K562 (cell line): Measurements from ENCODE around the gene SNTG2. TPM values are rescaled to one million over a fixed set of nuclear protein-coding genes. Genes with fewer than 3 reads are reported as not detected.

ENCODE experiments used
- ATAC-seq: fragments of 200-7000 bp; cut with Tn5 transposase; 3 replicates; pipeline ENCODE4 v1.9.1; 2020; ENCODE audit warnings: moderate library complexity
- BruUV-seq: library from RNA; stranded (reverse); fragments of 400-500 nt; replicated peaks from 2 replicates; lab custom pipeline; 2021; lab: Mats Ljungman, UMichigan
- CTCF ChIA-PET: fragments of 300-600 bp; formaldehyde crosslinking; extraction: SDS; loops from one replicate; lab custom pipeline; 2021; ENCODE audit warnings: low intra/inter-chr PET ratio; lab: Yijun Ruan, JAX
- POLR2A ChIA-PET: fragments of 300-600, 350-650 bp; sonication (Branson Sonifier 250); formaldehyde crosslinking; extraction: SDS; loops from one replicate; lab custom pipeline; 2021; ENCODE audit warnings: antibody characterized with exemption, inconsistent platforms; lab: Yijun Ruan, JAX
- DNase-seq, 4 experiments: peaks; one replicate each; pipeline versions ENCODE4 v3.0.0 to v3.0.0-alpha.2; 2011 to 2018; ENCODE audit warnings: low spot score in 3 of 4, mixed read lengths in 3 of 4; ENCODE audit errors: extremely low read depth in 1 of 4
- FAIRE-seq: peaks from 2 replicates; lab custom pipeline; 2011; peaks lifted over from hg19 to GRCh38; lab: Jason Lieb, UNC
- H2AFZ ChIP-seq: 2 replicates; pipeline ENCODE4 v1.6.0; 2011; ENCODE audit warnings: low read depth, low read length, control low read depth, inconsistent platforms
- H3K27ac ChIP-seq: fragments of 200-600 bp; 3 replicates; pipeline ENCODE4 v1.8.0; 2011; ENCODE audit warnings: low read depth, mild to moderate bottlenecking, control low read depth, inconsistent platforms, low read length, moderate library complexity, mixed read lengths; ENCODE audit errors: extremely low read depth
- H3K27me3 ChIP-seq, 2 experiments: fragments of 300-600 bp in 1 of 2; 2 replicates in 1 of 2; 3 replicates in 1 of 2; pipeline versions ENCODE4 v1.6.0 to v1.8.0; 2011; ENCODE audit warnings: inconsistent platforms in 2 of 2, low read length in 2 of 2, mild to moderate bottlenecking in 1 of 2, mixed read lengths in 1 of 2, moderate library complexity in 1 of 2; ENCODE audit not compliant: control insufficient read depth in 2 of 2, insufficient read depth in 2 of 2
- H3K36me3 ChIP-seq: fragments of 300-600 bp; 3 replicates; pipeline ENCODE4 v1.8.0; 2011; ENCODE audit warnings: mild to moderate bottlenecking, low read length, inconsistent platforms; ENCODE audit not compliant: control insufficient read depth, insufficient read depth
- H3K4me1 ChIP-seq, 2 experiments: fragments of 200-600 bp in 1 of 2; replicated peaks in 1 of 2; 2 replicates in 1 of 2; 3 replicates in 1 of 2; pipeline versions ENCODE4 v1.5.1 to v1.8.0; 2011; ENCODE audit warnings: inconsistent platforms in 2 of 2, low read length in 2 of 2, mild to moderate bottlenecking in 1 of 2, mixed read lengths in 1 of 2, moderate library complexity in 1 of 2; ENCODE audit not compliant: control insufficient read depth in 2 of 2, insufficient read depth in 2 of 2
- H3K4me2 ChIP-seq: 2 replicates; pipeline ENCODE4 v1.6.1; 2011; ENCODE audit warnings: low read length, control low read depth, inconsistent platforms, mixed read lengths; ENCODE audit not compliant: insufficient read depth
- H3K4me3 ChIP-seq: fragments of 200-600 bp; sonication (generic), shearing (Covaris generic); 2 replicates; pipeline ENCODE4 v1.5.1; 2016; ENCODE audit warnings: control low read depth, inconsistent platforms
- H3K79me2 ChIP-seq: fragments of 200-600 bp; 3 replicates; pipeline ENCODE4 v1.8.0; 2011; ENCODE audit warnings: low read length, inconsistent platforms; ENCODE audit not compliant: control insufficient read depth, insufficient read depth
- H3K9ac ChIP-seq, 2 experiments: 2 replicates each; pipeline versions ENCODE4 v1.6.0 to v1.6.1; 2011; ENCODE audit warnings: low read depth in 2 of 2, low read length in 2 of 2, control low read depth in 1 of 2, inconsistent platforms in 1 of 2, mild to moderate bottlenecking in 1 of 2, mixed read lengths in 1 of 2; ENCODE audit not compliant: insufficient read depth in 1 of 2
- H3K9me1 ChIP-seq: one replicate; pipeline ENCODE4 v1.6.0; 2011; ENCODE audit warnings: inconsistent platforms, mild to moderate bottlenecking, low read length, moderate library complexity; ENCODE audit not compliant: control insufficient read depth, insufficient read depth
- H3K9me3 ChIP-seq: replicated peaks from 2 replicates; pipeline ENCODE4 v1.5.1; 2011; ENCODE audit warnings: low read depth, low read length, inconsistent platforms; ENCODE audit not compliant: control insufficient read depth, insufficient read depth
- H4K20me1 ChIP-seq: replicated peaks from 2 replicates; pipeline ENCODE4 v1.6.1; 2011; ENCODE audit warnings: low read length, inconsistent platforms, mixed read lengths; ENCODE audit not compliant: control insufficient read depth, insufficient read depth
- CGGBP1 ChIP-seq: fragments of 250-450 bp; sonication (Bioruptor Pico); IDR thresholded peaks from 2 replicates; pipeline ENCODE4 v1.9.0; 2021; ENCODE audit warnings: mild to moderate bottlenecking
- TRIM28 ChIP-seq: fragments of 450-650 bp; IDR thresholded peaks from 2 replicates; pipeline ENCODE4 v1.6.1; 2017
- WGBS: fragments of 100-300 bp; shearing (Covaris generic); methylation state at CpG from one replicate; pipeline ENCODE4 v1.1.6; 2016; ENCODE audit warnings: low coverage, mixed read lengths; ENCODE audit not compliant: insufficient coverage; ENCODE audit errors: missing lambda C conversion rate; 5-methylcytosine and 5-hydroxymethylcytosine counted together
- in situ Hi-C: fragments of 300-500 bp; cut with MboI; formaldehyde crosslinking; loops from 4 replicates; pipeline ENCODE4 v1.15.0; 2018; ENCODE audit warnings: inconsistent platforms, mixed read lengths
- intact Hi-C: fragments of 100-400 bp; cut with micrococcal nuclease; formaldehyde crosslinking; loops from 2 replicates; pipeline ENCODE4 v1.14.2; 2022
- polyA plus RNA-seq, 8 experiments: library from polyadenylated mRNA; depleted of rRNA in 4 of 8; stranded (reverse) in 5 of 8; unstranded in 3 of 8; fragments of >200 nt; fragmentation: Nextera tagmentation in 2 of 8; fragmentation: Illumina TruSeq in 1 of 8; extraction: Ambion mirVana in 2 of 8; extraction: Trizol in 1 of 8; gene quantifications; 2 replicates each; pipeline versions ENCODE4 v1.2.1 to v1.2.3, GENCODE V29; 2011 to 2014; ENCODE audit warnings: inconsistent platforms in 1 of 8, missing spikeins in 1 of 8
- total RNA-seq, 7 experiments: library from RNA; depleted of rRNA in 6 of 7; stranded (reverse); fragments of >200 nt in 6 of 7; fragmentation: Illumina TruSeq in 2 of 7; extraction: Trizol in 2 of 7; gene quantifications; 2 replicates each; pipeline versions ENCODE4 v1.2.1 to v1.2.3, GENCODE V29; 2011 to 2021; ENCODE audit warnings: low replicate concordance in 1 of 7
- TF ChIP-seq, protein P1 (sequence below), 3 experiments: IDR thresholded peaks in 2 of 3; conservative IDR thresholded peaks in 1 of 3; 2 replicates each; pipeline ENCODE4 v1.5.1; 2011 to 2012; ENCODE audit warnings: low read length in 3 of 3, mild to moderate bottlenecking in 3 of 3, control low read depth in 2 of 3, improper control_type of control experiment in 1 of 3, inconsistent platforms in 1 of 3, low read depth in 1 of 3, mixed read lengths in 1 of 3, moderate library complexity in 1 of 3; ENCODE audit not compliant: insufficient read depth in 2 of 3

The SNTG2 gene
- total and polyA plus RNA-seq, 9 of the 15 experiments (the other 6 are each of a cell fraction or from before 2014, with no cell fraction given), result not detected

GRCh38 chr2:1236606-1237005, 286.0 kb downstream of the SNTG2 start:
- H3K9me3 ChIP-seq, result no peaks in the 10 kb centered on the region
- H3K27me3 ChIP-seq, result peaks cover 0 to 33% of the 10 kb centered on the region in 2 experiments; a peak in 3 of 5 replicates
- CTCF ChIA-PET, result no interaction called here
- H3K9ac ChIP-seq, result no peak overlapping the region
- no peaks in the 10 kb centered on the region for H3K79me2 ChIP-seq
- ATAC-seq (no peak), DNase-seq (no peak), FAIRE-seq (no peak)
- no peaks in the 10 kb centered on the region for H3K4me1 ChIP-seq
- POLR2A ChIA-PET, result no interaction called here
- no peaks in the 10 kb centered on the region for H3K36me3 ChIP-seq
- BruUV-seq, result no TSS peak
- no peak overlapping the region for H2AFZ ChIP-seq
- 0% methylated on average over 1 of the region's 1 CpG for WGBS
- no peaks in the 10 kb centered on the region for H3K9me1 ChIP-seq
- H3K4me2 ChIP-seq, result no peak overlapping the region
- in situ Hi-C loops, result no loop called here
- TF ChIP-seq TRIM28 (no peak), CGGBP1 (CRISPR knock-in tag) (no peak)
- TF ChIP-seq, protein P1, sequence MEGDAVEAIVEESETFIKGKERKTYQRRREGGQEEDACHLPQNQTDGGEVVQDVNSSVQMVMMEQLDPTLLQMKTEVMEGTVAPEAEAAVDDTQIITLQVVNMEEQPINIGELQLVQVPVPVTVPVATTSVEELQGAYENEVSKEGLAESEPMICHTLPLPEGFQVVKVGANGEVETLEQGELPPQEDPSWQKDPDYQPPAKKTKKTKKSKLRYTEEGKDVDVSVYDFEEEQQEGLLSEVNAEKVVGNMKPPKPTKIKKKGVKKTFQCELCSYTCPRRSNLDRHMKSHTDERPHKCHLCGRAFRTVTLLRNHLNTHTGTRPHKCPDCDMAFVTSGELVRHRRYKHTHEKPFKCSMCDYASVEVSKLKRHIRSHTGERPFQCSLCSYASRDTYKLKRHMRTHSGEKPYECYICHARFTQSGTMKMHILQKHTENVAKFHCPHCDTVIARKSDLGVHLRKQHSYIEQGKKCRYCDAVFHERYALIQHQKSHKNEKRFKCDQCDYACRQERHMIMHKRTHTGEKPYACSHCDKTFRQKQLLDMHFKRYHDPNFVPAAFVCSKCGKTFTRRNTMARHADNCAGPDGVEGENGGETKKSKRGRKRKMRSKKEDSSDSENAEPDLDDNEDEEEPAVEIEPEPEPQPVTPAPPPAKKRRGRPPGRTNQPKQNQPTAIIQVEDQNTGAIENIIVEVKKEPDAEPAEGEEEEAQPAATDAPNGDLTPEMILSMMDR (IDR thresholded peaks at IDR 0.05 in 2 of 3, conservative IDR thresholded peaks at IDR 0.05 in 1 of 3; ENCODE audit: insufficient read depth in 2 of 3, low read depth in 1 of 3, low read length in 3 of 3), result no peak
- TF ChIP-seq, all 486 proteins: peak for 0
- intact Hi-C loops, result loop anchor here (10.0 kb wide), 1 partner anchor 308 kb away; no protein-coding TSS in a partner anchor
- no peak overlapping the region for H3K4me3 ChIP-seq
- H4K20me1 ChIP-seq, result no peaks in the 10 kb centered on the region
- no peak overlapping the region for H3K27ac ChIP-seq
